IMR-90 (cell line): ENCODE results near the gene ALPK3. TPM values are rescaled to one million over a fixed set of nuclear protein-coding genes. Genes with fewer than 3 reads are reported as not detected.

ENCODE experiments used
- ATAC-seq: fragments of 200-7000 bp; cut with Tn5 transposase; 2 replicates; pipeline ENCODE4 v1.9.1; 2020; ENCODE audit warnings: low read depth, mild to moderate bottlenecking, moderate library complexity
- BruUV-seq: library from RNA; stranded (reverse); fragments of 400-500 nt; replicated peaks from 2 replicates; lab custom pipeline; 2021; lab: Mats Ljungman, UMichigan
- CTCF ChIA-PET: fragments of 300-600 bp; formaldehyde crosslinking; extraction: SDS; loops from one replicate; lab custom pipeline; 2021; ENCODE audit warnings: antibody characterized with exemption; lab: Yijun Ruan, JAX
- POLR2A ChIA-PET: fragments of 300-600 bp; sonication (Branson Sonifier 250); formaldehyde crosslinking; loops from one replicate; lab custom pipeline; 2022; ENCODE audit warnings: antibody characterized with exemption; ENCODE audit not compliant: unreplicated experiment; lab: Charles Lee
- DNase-seq: peaks from one replicate; pipeline ENCODE4 v3.0.0; 2013
- H2AFZ ChIP-seq: replicated peaks from 2 replicates; pipeline ENCODE3; 2013; ENCODE audit warnings: low read length, mild to moderate bottlenecking; ENCODE audit not compliant: poor library complexity
- H2AK5ac ChIP-seq: 2 replicates; pipeline ENCODE4 v1.6.1; 2013; ENCODE audit warnings: low read depth, low read length, inconsistent platforms
- H2AK9ac ChIP-seq: replicated peaks from 2 replicates; pipeline ENCODE3; 2013; ENCODE audit warnings: mild to moderate bottlenecking, low read depth, low read length, moderate library complexity; ENCODE audit not compliant: poor library complexity
- H2BK120ac ChIP-seq: 2 replicates; pipeline ENCODE4 v1.6.1; 2013; ENCODE audit warnings: low read depth, low read length, inconsistent platforms
- H2BK15ac ChIP-seq: 3 replicates; pipeline ENCODE4 v1.6.1; 2013; ENCODE audit warnings: low read depth, low read length, inconsistent platforms
- H2BK20ac ChIP-seq: 2 replicates; pipeline ENCODE4 v1.6.1; 2013; ENCODE audit warnings: low read depth, mild to moderate bottlenecking, inconsistent platforms, low read length, moderate library complexity
- H2BK5ac ChIP-seq: 2 replicates; pipeline ENCODE4 v1.6.1; 2013; ENCODE audit warnings: mild to moderate bottlenecking, low read depth, low read length, inconsistent platforms; ENCODE audit not compliant: poor library complexity, severe bottlenecking
- H3K14ac ChIP-seq: replicated peaks from 2 replicates; pipeline ENCODE4 v1.6.1; 2013; ENCODE audit warnings: low read depth, low read length, inconsistent platforms
- H3K18ac ChIP-seq: 2 replicates; pipeline ENCODE4 v1.6.1; 2013; ENCODE audit warnings: low read depth, low read length, control low read depth
- H3K23ac ChIP-seq: 2 replicates; pipeline ENCODE4 v1.6.1; 2013; ENCODE audit warnings: low read depth, low read length, inconsistent platforms
- H3K27ac ChIP-seq: 2 replicates; pipeline ENCODE4 v1.5.1; 2013; ENCODE audit warnings: mild to moderate bottlenecking, control low read depth, low read length; ENCODE audit not compliant: insufficient read depth
- H3K27me3 ChIP-seq: 2 replicates; pipeline ENCODE4 v1.6.1; 2013; ENCODE audit warnings: low read length; ENCODE audit not compliant: control insufficient read depth, insufficient read depth
- H3K36me3 ChIP-seq: 2 replicates; pipeline ENCODE4 v1.6.1; 2013; ENCODE audit warnings: low read length, mixed read lengths; ENCODE audit not compliant: control insufficient read depth, insufficient read depth
- H3K4ac ChIP-seq: 2 replicates; pipeline ENCODE4 v1.6.1; 2013; ENCODE audit warnings: low read depth, low read length, inconsistent platforms
- H3K4me1 ChIP-seq: 2 replicates; pipeline ENCODE4 v1.6.1; 2013; ENCODE audit warnings: low read length, mixed read lengths; ENCODE audit not compliant: control insufficient read depth, insufficient read depth
- H3K4me2 ChIP-seq: 2 replicates; pipeline ENCODE4 v1.6.1; 2013; ENCODE audit warnings: low read depth, mild to moderate bottlenecking, control low read depth, low read length, moderate library complexity
- H3K4me3 ChIP-seq: 2 replicates; pipeline ENCODE4 v1.5.1; 2013; ENCODE audit warnings: low read depth, mild to moderate bottlenecking, control low read depth, low read length, moderate library complexity; ENCODE audit not compliant: insufficient read depth
- H3K56ac ChIP-seq: 2 replicates; pipeline ENCODE4 v1.6.1; 2013; ENCODE audit warnings: low read length, inconsistent platforms; ENCODE audit not compliant: insufficient read depth; ENCODE audit errors: extremely low read depth
- H3K79me1 ChIP-seq, 2 experiments: 2 replicates each; pipeline ENCODE4 v1.6.1; 2013; ENCODE audit warnings: low read length in 2 of 2, inconsistent platforms in 1 of 2, low read depth in 1 of 2
- H3K9ac ChIP-seq: 2 replicates; pipeline ENCODE4 v1.6.1; 2013; ENCODE audit warnings: low read depth, low read length, control low read depth
- H3K9me1 ChIP-seq: 2 replicates; pipeline ENCODE4 v1.6.1; 2013; ENCODE audit warnings: low read length, inconsistent platforms; ENCODE audit not compliant: insufficient read depth
- H3K9me3 ChIP-seq: 2 replicates; pipeline ENCODE4 v1.6.1; 2013; ENCODE audit warnings: low read length; ENCODE audit not compliant: control insufficient read depth, insufficient read depth
- H4K20me1 ChIP-seq: 2 replicates; pipeline ENCODE4 v1.6.1; 2013; ENCODE audit warnings: low read length, inconsistent platforms; ENCODE audit not compliant: insufficient read depth
- H4K5ac ChIP-seq: 2 replicates; pipeline ENCODE4 v1.6.1; 2013; ENCODE audit warnings: mild to moderate bottlenecking, low read depth, low read length, control low read depth
- H4K8ac ChIP-seq, 2 experiments: 2 replicates each; pipeline ENCODE4 v1.6.1; 2013; ENCODE audit warnings: low read depth in 2 of 2, low read length in 2 of 2, control low read depth in 1 of 2, inconsistent platforms in 1 of 2
- H4K91ac ChIP-seq: 2 replicates; pipeline ENCODE4 v1.6.1; 2013; ENCODE audit warnings: low read depth, low read length, inconsistent platforms; ENCODE audit not compliant: insufficient read depth
- BHLHE40 ChIP-seq: fragments of 150-350 bp; IDR thresholded peaks from 2 replicates; pipeline ENCODE4 v1.6.1; 2016; ENCODE audit warnings: mild to moderate bottlenecking, low read depth, low read length
- CEBPB ChIP-seq: IDR thresholded peaks from 2 replicates; pipeline ENCODE4 v1.6.1; 2012; ENCODE audit warnings: low read depth, low read length, improper control_type of control experiment
- NFE2L2 ChIP-seq: fragments of 150-350 bp; IDR thresholded peaks from 2 replicates; pipeline ENCODE4 v1.6.1; 2016; ENCODE audit warnings: low read depth, mild to moderate bottlenecking, low read length
- USF2 ChIP-seq: fragments of 150-350 bp; IDR thresholded peaks from 2 replicates; pipeline ENCODE4 v1.6.1; 2017; ENCODE audit warnings: mild to moderate bottlenecking, antibody characterized with exemption, low read length, low read depth
- WGBS, 2 experiments: methylation state at CpG; one replicate each; pipeline versions ENCODE4 v1.1.5 to v1.1.7; 2013; ENCODE audit warnings: missing lambda C conversion rate in 2 of 2; ENCODE audit not compliant: insufficient read length in 1 of 2; ENCODE audit errors: extremely low coverage in 2 of 2; 5-methylcytosine and 5-hydroxymethylcytosine counted together
- dilution Hi-C: fragments of 300-500 bp; cut with HindIII; formaldehyde crosslinking; loops from one replicate; pipeline ENCODE4 v1.14.3; 2018; ENCODE audit warnings: low sequenced_read_pairs; ENCODE audit not compliant: unreplicated experiment
- in situ Hi-C: fragments of 300-500 bp; cut with MboI; formaldehyde crosslinking; loops from 3 replicates; pipeline ENCODE4 v1.14.3; 2019; ENCODE audit warnings: low sequenced_read_pairs, inconsistent platforms, mixed read lengths
- intact Hi-C: fragments of 100-400 bp; cut with micrococcal nuclease; formaldehyde crosslinking; loops from 2 replicates; pipeline ENCODE4 v1.10.0; 2022
- polyA plus RNA-seq, 3 experiments: library from polyadenylated mRNA; depleted of rRNA; stranded (reverse); fragments of >200 nt; gene quantifications; 2 replicates each; pipeline ENCODE4 v1.2.3, GENCODE V29; 2012; ENCODE audit warnings: low replicate concordance in 1 of 3
- total RNA-seq: library from RNA; depleted of rRNA; stranded (reverse); fragments of >200 nt; gene quantifications from 2 replicates; pipeline ENCODE4 v1.2.3, GENCODE V29; 2012

ALPK3 gene
- total and polyA plus RNA-seq, 2 of the 4 experiments (the other 2 are of a cell fraction): under 0.01 to 0.26 TPM

DNA sequence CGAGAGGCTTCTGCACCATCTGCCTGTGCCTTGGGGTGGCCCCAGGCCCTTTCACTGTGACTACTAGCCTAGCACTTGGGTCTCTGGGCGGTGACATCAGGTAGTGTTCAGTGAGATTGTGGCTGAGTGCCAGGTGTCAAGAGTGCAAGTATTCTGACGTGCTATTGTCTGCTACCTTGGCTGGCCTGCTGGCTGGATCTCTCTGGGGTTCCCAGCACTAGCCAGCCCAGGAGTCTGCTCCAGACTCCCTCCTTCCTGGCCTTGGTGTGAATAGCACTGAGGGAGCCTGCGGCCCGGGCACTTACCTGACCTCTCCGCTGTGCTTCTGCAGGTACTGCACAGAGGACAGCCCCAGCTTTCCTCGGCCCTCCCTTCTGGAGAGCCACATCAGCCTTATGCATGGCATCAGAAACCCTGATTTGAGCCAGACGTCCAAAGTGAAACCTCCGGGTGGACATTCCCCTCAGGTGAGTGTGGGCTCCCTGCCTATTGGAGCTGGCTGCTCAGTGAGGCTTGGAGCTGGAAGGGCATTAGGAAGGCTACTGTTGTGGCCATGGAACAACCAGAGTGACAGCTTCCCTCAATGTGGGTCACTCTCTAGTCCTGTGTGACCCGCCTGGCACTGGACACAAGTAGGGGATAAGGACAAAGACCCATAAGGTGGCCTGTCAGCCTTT lies 17.5 kb upstream of the ALPK3 start:
- no peak overlapping the region for H4K8ac ChIP-seq
- no peak overlapping the region for H2BK20ac ChIP-seq
- peaks cover 25 to 32% of the 10 kb centered on the region in 2 experiments for H3K79me1 ChIP-seq
- no peak overlapping the region for H2BK5ac ChIP-seq
- peaks cover 10% of the 10 kb centered on the region; the same call in 1 of the 2 replicates for H4K20me1 ChIP-seq
- H3K27ac ChIP-seq: no peak overlapping the region
- ChIA-PET CTCF (no interaction called here), POLR2A (no interaction called here)
- intact Hi-C loops (no loop called here), in situ Hi-C loops (no loop called here), dilution Hi-C loops (no loop called here)
- no peak overlapping the region for H3K14ac ChIP-seq
- no peak overlapping the region for H3K18ac ChIP-seq
- TF ChIP-seq USF2 (no peak), BHLHE40 (no peak), NFE2L2 (no peak), CEBPB (no peak)
- DNase-seq: no peak
- H3K9me3 ChIP-seq: no peaks in the 10 kb centered on the region
- no peak overlapping the region for H3K56ac ChIP-seq
- H3K9me1 ChIP-seq: peaks cover 16% of the 10 kb centered on the region
- no peaks in the 10 kb centered on the region for H3K27me3 ChIP-seq
- H4K5ac ChIP-seq: no peak overlapping the region
- no peak overlapping the region for H3K23ac ChIP-seq
- H2AFZ ChIP-seq: no peak overlapping the region
- H3K36me3 ChIP-seq: peaks cover 56% of the 10 kb centered on the region
- H2BK15ac ChIP-seq: no peak overlapping the region
- H3K4me2 ChIP-seq: no peak overlapping the region
- no TSS peak for BruUV-seq
- H2AK9ac ChIP-seq: no peak overlapping the region
- no peak for ATAC-seq
- no peak overlapping the region for H2AK5ac ChIP-seq
- H3K4ac ChIP-seq: no peak overlapping the region
- H3K4me3 ChIP-seq: no peak overlapping the region
- no peak overlapping the region for H2BK120ac ChIP-seq
- WGBS, 2 experiments: 100% methylated on average over 6 of the region's 10 CpGs; no CpG with 5 or more reads in 1 of the 2 experiments
- H3K9ac ChIP-seq: no peak overlapping the region
- no peak overlapping the region for H4K91ac ChIP-seq
- H3K4me1 ChIP-seq: peaks cover 6% of the 10 kb centered on the region
